T-helper 2 cell treated with Interferon-gamma antibody and Interleukin-4, amounts not matched to agents 100 ng/mL and 5 ng/mL, for 36 hours (primary cell): ENCODE results near the gene UGP2. TPM values are rescaled to one million over a fixed set of nuclear protein-coding genes. Genes with fewer than 3 reads are reported as not detected.
"Not testable (repeated sequence)": the region's sequence is repeated elsewhere in the genome, so short reads cannot be mapped to it uniquely, and the experiment has no call there.

Source experiments
- intact Hi-C: fragments of 100-400 bp; cut with micrococcal nuclease; formaldehyde crosslinking; loops from one replicate; pipeline ENCODE4 v1.15.1; 2023
- total RNA-seq: library from RNA; stranded (reverse); gene quantifications from 2 replicates; pipeline ENCODE4 v1.2.3, GENCODE V29; 2022

The UGP2 gene
- total RNA-seq, result 161 TPM in 2 replicates

DNA sequence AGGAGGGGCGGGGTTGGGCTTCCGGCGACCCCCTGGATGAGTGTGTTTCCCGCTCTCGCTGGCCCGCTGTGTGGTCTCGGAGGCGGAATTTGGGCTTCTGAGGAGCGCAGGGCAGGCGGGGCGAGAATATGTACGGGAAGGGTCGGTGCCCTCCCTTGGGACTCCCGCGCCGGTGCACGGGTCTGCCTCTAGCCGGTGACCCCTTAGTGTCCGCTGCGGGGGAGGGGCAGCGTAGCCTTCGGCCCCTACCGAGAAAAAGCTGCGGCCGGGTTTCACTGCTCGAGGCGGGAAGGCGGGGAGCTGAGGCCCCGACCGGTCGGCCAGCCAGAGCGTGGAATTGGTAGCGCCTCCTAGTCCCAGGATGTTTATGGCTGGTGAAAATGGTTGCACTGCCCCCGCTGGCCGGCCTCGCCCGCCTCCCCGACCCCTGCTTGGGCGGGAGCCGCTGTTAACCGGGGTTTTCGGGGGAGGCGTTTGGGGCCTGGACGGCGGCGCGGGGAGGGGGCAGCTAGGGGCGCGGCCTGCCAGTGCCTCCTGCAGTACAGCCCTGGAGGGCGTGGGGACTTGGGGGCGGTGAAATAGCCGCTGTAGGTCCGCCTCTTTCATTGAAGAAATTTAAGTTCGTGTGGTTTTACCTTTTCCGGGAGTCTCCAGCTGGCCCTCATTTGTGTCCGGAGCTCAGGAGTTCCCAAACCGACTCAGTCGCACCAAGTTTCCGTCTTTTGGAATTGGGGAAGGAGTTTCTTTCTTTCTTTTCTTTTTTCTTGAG lies at the start of gene UGP2:
Gene UGP2 (plus strand): TSS at position 643 of the 769 bp plus-strand sequence. CDS start 290 bp downstream, outside the sequence.
- intact Hi-C loops, result loop anchor here (1.0 to 5.0 kb wide), 12 partner anchors 9 to 1289 kb away; partner anchors contain the start of genes AFTPH, CEP68, EHBP1 and MDH1

- intact Hi-C loops, result no loop called here
Observed at GRCh38 chr2:63792530-63792929, 49.2 kb upstream of the UGP2 start.

- intact Hi-C loops, result no loop called here
Observed at GRCh38 chr2:63796366-63796765, 45.3 kb upstream of the UGP2 start.

DNA sequence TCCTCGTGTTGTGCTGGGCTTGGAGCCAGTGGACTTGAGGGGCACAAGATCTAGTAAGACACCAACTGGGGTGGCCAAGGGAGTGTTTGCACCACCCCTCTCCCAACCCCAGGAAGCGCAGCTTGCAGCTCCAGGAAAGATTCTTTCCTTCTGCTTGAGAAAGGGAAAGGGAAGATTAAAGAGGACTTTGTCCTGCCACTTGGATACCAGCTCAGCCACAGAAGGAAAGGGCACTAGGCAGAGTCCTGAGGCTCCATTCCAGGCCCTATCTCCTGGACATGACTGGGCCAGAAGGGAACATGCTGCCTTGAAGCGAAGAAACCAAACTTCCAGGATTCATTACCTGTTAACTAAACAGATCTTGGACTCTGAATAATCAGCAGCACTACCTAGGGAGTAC lies 44.9 kb upstream of the UGP2 start:
- intact Hi-C loops, result no loop called here

DNA sequence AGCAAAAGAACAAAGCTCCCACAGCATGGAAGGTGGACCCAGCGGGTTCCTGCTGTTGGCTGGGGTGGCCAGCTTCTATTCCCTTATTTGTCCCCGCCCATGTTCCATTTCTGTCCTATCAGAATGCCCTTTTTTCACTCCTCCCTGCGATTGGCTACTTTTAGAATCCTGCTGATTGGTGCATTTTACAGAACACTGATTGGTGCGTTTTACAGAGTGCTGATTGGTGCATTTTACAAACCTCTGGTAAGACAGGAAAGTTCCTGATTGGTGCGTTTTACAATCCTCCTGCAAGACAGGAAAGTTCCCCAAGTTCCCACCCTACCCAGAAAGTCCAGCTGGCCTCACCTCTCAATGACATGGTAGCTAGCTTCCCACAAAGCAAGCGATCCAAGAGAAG lies 40.2 kb upstream of the UGP2 start:
- intact Hi-C loops, result no loop called here

DNA sequence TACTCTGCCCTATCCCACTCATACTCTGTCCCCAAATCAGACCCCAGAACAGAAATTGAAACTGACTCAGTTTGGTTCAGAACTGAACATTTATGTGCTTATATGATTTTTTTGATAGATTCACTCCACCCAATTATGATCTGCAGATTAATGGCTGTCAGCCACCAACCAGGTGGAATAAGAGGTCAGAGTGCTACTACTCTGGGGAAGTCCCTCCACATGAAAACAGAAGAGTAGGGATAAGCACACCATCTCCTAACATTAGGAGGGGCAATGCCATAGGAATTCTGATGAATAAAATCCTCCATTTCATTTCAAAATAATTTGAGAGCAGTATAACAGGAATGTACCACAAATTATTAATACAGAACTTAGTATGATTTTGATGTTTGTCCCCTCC lies 36.3 kb upstream of the UGP2 start:
- intact Hi-C loops, result no loop called here

- intact Hi-C loops, result not testable (repeated sequence)
Observed at GRCh38 chr2:63808036-63808435, 33.7 kb upstream of the UGP2 start.

- intact Hi-C loops, result not testable (repeated sequence)
Observed at GRCh38 chr2:63808911-63809310, 32.8 kb upstream of the UGP2 start.

DNA sequence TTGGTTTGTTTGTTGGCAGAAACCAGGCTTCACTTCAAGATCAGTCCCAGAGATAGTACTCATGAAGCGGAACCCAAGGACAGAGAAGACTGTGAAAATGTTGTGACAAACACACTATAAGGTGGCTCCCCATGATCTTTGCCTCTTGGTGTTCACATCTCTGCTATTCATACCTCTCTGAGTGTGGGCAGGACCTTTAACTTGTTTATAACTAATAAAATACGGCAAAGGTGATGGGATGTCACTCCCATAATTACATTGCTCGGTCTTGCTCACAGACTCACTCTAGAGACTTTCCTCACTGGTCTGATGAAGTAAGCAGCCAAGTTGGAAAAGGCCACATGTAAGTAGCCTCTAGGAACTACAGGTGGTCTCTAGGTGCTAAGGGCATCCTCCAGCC lies 30.6 kb upstream of the UGP2 start:
- intact Hi-C loops, result no loop called here

GRCh38 chr2:63811870-63812269 lies 29.8 kb upstream of the UGP2 start:
- intact Hi-C loops, result not testable (repeated sequence)

DNA sequence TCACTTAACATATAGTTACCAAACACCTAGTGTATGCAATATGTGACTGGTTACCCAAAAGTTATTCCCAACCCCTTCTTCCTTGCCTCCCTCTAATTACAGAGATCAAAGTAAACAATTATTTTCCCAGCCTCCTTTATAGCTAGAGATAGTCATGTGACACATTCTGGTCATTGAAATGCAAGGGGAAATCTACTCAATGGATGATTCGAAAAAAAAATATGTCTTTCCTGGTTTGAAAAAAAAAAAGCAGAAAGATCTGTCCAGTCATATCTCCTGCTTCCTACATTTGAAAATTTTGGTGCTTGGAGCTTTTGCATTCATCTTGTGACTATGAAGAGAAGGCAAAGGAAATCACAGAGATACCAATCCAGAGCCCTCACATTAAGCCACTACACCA lies 27.6 kb upstream of the UGP2 start:
- intact Hi-C loops, result no loop called here

DNA sequence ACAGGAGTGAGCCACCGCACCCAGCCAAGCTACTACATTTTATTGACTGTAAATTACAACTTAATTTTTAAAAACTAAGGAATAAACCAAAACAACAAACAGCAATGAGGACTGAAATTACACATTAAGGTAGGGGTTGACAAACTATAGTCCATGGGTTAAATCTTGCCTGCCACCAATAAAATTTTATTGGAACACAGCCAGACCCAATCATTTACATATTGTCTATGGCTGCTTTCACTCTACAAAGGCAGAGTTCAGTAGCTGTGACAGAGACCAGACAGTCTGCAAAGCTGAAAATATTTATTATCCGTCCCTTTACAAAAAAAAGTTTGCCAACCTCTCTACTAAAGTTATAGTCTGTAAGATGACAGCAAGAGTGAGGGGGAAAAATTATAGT lies 24.3 kb upstream of the UGP2 start:
- intact Hi-C loops, result no loop called here

GRCh38 chr2:63818271-63818670 lies 23.4 kb upstream of the UGP2 start:
- intact Hi-C loops, result no loop called here

GRCh38 chr2:63819256-63819655 lies 22.4 kb upstream of the UGP2 start:
- intact Hi-C loops, result no loop called here

GRCh38 chr2:63819765-63820717 lies 21.7 kb upstream of the UGP2 start:
- intact Hi-C loops, result no loop called here

- intact Hi-C loops, result no loop called here
Observed at GRCh38 chr2:63820969-63821368, 20.7 kb upstream of the UGP2 start.

GRCh38 chr2:63821396-63821795 lies 20.3 kb upstream of the UGP2 start:
- intact Hi-C loops, result no loop called here

GRCh38 chr2:63822478-63822877 lies 19.2 kb upstream of the UGP2 start:
- intact Hi-C loops, result no loop called here

DNA sequence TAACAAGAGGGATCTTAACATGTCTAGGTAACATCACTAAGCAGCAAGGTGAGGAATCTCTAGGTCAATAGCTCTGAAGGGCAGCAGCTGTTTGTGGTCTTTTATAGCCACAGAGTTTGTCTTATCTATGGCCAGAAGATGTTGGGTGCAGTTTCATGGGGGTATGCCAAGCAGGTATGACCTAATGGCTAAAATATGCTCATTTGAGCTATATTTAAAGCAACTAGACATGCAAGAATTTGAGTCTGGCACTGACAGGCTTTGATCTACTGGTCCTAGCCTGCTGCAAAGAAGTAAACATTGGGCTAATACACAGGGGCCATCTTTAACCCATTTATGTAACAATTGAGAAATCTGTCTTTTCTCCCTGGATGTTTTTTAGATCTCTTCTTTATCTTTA lies 13.9 kb upstream of the UGP2 start:
- intact Hi-C loops, result no loop called here

DNA sequence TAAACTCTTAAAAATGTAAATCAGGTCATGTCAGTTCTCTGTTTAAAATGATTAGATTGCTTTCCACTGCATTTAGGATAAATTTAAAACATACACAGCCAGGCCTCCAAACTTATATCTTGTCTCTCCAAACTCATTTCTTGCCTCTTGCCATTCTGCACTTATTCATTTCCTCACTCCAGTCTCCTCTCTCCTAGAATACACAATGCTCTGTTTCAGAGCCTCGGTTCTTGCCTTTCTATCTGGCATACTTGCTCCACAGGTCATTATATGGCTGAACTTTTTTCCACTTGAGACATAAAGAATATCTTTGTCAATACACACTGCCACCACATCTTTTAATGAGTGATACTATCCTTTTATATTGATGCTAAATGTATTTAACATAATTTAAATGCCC lies 10.5 kb upstream of the UGP2 start:
- intact Hi-C loops, result no loop called here

GRCh38 chr2:63834401-63834800 lies 7.3 kb upstream of the UGP2 start:
- intact Hi-C loops, result no loop called here

- intact Hi-C loops, result no loop called here
Observed at GRCh38 chr2:63837036-63837594, 4.6 kb upstream of the UGP2 start.
